Stimulated activated CD8-positive, alpha-beta memory T cell treated with anti-CD3 and anti-CD28 coated beads, Interleukin-2, amount 100 ng/mL, for 48 hours (primary cell): ENCODE measurements around the gene NF1.
"Not testable (repeated sequence)": the region's sequence is repeated elsewhere in the genome, so short reads cannot be mapped to it uniquely, and the experiment has no call there.

Source experiments
- DNase-seq, 2 donors: peaks; one replicate each; pipeline ENCODE4 v3.0.0-alpha.2; 2020; ENCODE audit warnings: low read depth in 2 of 2

The NF1 gene

DNA sequence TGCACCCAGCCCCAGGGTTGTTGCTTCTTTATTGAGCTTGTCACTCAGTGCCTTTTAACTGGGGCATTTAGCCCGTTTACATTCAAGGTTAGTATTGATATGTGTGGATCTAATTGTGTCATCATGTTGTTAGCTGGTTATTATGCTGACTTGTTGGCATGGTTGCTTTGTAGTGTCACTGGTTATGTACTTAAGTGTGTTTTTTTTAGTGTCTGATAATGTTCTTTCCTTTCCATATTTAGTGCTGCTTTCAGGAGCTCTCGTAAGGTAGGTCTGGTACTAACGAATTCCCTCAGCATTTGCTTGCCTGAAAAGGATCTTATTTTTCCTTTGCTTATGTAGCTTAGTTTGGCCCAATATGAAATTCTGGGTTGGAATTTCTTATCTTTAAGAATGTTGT, 33.5 kb downstream of the NF1 start:
- DNase-seq, result no peak

GRCh38 chr17:31130286-31131224, 35.8 kb downstream of the NF1 start:
- DNase-seq, result no peak

- no peak for DNase-seq
These were observed 36.5 kb downstream of the NF1 start for GRCh38 chr17:31131299-31131698.

DNA sequence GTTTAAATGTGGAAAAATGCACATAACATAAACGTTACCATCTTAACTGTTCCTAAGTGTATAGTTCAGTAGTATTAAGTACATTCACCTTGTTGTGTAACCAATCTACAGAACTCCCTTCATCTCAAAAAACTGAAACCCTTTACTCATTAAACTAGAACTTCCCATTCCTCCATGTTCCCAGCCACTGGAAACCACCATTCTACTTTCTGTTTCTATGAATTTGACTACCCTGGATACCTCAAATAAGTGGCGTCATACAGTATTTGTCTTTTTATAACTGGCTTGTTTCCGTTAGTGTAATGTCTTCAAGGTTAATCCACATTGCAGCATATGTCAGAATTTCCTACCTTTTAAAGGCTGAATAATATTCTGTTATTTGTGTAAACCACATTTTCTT, 38.2 kb downstream of the NF1 start:
- no peak for DNase-seq

GRCh38 chr17:31134576-31134975, 39.8 kb downstream of the NF1 start:
- DNase-seq, result no peak

- no peak for DNase-seq
These were observed 41.5 kb downstream of the NF1 start for GRCh38 chr17:31136319-31136718.

GRCh38 chr17:31140111-31140510, 45.3 kb downstream of the NF1 start:
- no peak for DNase-seq

- no peak for DNase-seq
These were observed 49.7 kb downstream of the NF1 start for GRCh38 chr17:31144428-31144827.

DNA sequence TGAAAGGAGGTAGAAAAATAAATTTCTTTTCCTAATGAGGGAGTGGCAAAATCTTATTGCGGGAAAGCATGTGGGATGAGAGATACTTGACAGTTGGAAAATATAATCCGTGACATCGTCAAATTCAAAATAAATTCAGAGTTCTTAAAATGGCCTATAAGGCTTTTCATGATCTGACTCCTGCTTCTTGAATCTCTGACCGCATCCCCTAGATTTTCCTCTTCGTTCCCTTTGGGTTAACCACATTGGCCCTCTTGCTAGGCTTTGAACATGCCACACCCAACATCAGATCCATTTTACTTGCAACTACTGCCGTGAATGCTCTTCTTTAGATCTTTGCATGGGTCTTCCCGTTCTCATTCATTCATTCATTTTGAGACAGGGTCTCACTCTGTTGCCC, 50.1 kb downstream of the NF1 start:
- DNase-seq, result no peak

GRCh38 chr17:31147507-31148202, 52.9 kb downstream of the NF1 start:
- DNase-seq, result no peak

DNA sequence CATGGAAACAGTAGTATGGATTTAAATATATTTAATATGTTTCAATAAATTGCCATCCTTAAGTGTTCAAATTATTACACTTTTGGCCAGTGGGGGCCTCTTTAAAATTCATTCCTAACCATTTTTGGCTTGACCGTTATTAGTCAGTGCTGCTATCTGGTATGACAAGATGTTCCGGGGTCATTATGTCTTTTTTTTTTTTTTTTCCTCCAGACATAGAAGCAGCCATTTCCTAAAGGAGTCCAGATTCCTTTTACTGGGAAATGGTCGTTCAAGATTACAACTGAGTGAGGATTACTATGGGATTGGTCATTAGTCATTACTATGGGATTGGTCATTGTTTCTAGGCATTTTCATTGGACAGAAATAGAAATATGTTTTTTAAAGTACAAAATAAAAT, 53.4 kb downstream of the NF1 start:
- DNase-seq, result no peak

DNA sequence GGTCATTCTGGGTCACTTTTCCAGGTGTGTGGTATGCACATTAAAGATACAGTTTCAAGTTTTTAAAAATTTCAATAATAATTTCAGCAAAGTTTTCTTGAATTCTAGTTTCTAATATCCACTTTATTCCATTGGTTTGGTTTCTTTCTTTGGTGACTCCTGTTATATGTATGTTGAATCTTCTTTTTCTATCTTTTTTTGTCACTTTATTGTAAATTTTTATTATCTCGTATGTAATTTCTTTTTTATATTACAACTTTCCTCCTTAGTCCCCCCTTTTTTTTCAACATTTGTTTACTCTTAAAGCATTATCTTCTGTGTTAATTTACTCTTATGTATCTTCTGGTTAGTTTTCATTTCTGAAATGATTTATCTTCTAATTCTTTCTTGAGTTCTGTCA, 57.5 kb downstream of the NF1 start:
- DNase-seq, result no peak

- no peak for DNase-seq
These were observed 60.5 kb downstream of the NF1 start for GRCh38 chr17:31155208-31155810.

- no peak for DNase-seq
These were observed 61.5 kb downstream of the NF1 start for GRCh38 chr17:31156326-31156725.

- DNase-seq, result not testable (repeated sequence)
These were observed 62.1 kb downstream of the NF1 start for GRCh38 chr17:31156864-31157263.

- no peak for DNase-seq
These were observed 64.1 kb downstream of the NF1 start for GRCh38 chr17:31158746-31159377.

GRCh38 chr17:31163091-31163781, 68.5 kb downstream of the NF1 start:
- no peak for DNase-seq

- no peak for DNase-seq
These were observed 72.3 kb downstream of the NF1 start for GRCh38 chr17:31167111-31167510.

GRCh38 chr17:31171701-31172100, 76.9 kb downstream of the NF1 start:
- no peak for DNase-seq

DNA sequence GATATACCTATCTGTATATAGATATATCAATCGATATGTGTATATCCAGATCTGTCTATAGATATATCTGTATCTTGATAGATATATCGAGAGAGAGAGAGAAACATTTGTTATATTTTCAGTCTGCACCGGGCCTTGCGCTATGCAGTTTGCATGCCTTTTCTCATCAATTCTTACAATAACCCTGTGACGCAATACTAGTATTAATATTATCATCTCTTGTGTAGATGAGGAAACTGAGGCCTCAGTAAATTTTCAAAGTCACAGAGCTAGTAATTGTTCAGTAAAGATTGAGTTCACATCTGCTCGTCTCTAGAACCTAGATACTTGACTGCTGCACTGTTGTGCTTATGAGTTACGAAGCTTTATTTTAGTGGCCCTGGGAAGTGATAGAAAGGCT, 77.6 kb downstream of the NF1 start:
- DNase-seq, result no peak

- no peak for DNase-seq
These were observed 79.4 kb downstream of the NF1 start for GRCh38 chr17:31174215-31174614.

GRCh38 chr17:31175237-31175636, 80.5 kb downstream of the NF1 start:
- DNase-seq, result no peak
